ENCODE results near the gene NMRK1.

Gene NMRK1

GRCh38 chr9:75087824-75088645 is at the start of gene NMRK1, which contains the start of gene OSTF1:
NMRK1 (minus strand) TSS chr9:75088155; CDS start chr9:75083115, 5,040 bp downstream.
OSTF1 (plus strand) TSS chr9:75088514; CDS start chr9:75088693, 179 bp downstream.
- peak; percentile 94 for DNase-seq

DNA sequence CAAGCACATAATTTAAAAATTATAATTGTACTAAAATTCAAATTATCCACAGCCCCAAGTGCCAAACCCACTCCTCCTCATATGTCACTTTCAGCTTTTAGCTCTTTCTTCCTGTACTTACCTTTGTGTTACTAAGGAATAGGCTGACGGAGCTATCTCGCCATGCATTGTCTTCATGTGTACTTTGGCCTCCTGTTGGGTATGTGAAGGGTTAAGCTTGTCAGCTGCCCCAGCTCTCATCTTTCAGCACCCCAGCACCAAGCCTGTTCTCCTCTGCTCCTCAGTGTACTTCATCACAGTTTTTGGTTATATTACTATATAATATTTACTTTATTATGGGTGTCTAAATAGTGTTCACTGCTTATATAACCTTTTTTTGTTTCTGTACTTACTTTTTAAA is 46.5 kb upstream of the NMRK1 start:
- DNase-seq: no peak

DNA sequence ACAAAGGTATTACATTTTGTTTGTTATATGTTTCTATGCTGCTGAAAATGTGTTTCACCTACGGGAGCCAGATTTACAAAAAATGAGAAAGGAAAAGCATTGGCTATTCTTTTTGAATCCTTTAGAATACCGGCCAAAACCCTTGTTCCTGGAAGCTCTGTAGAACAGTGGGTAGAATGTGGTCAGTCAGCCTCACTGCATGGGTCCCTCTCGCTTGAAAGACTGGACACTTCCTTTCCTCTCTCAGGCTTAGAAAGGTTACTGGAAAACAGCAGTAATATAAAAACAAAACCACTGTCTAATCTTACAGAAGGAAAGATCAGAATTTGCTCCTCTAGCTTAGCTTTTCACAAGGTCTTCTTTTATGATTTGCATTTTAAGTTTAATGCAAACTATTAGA is 45.4 kb upstream of the NMRK1 start:
- no peak for DNase-seq

GRCh38 chr9:75132244-75132643 is 44.3 kb upstream of the NMRK1 start:
- no peak for DNase-seq

GRCh38 chr9:75131700-75132099 is 43.7 kb upstream of the NMRK1 start:
- DNase-seq: no peak

- DNase-seq: no peak
Measured at GRCh38 chr9:75130621-75131230, 42.8 kb upstream of the NMRK1 start.

- no peak for DNase-seq
Measured at GRCh38 chr9:75130172-75130571, 42.2 kb upstream of the NMRK1 start.

DNA sequence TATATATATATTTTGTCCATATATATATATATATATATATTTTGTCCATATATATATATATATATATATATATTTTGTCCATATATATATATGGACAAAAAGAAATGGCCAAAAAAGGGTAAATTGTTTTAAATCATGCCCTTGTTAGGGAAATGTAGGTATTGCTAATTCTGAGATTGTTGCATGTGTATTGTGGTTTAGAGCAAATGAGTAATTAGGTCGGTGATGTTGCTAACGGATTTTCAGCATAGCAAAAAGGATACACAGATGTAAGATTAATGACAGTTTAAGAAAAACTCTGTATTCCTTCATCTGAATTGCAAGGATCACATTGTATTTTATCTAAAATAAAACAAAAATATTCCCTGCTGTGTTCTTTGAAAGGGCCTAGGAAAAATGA is 40.6 kb upstream of the NMRK1 start:
- no peak for DNase-seq

- no peak for DNase-seq
Measured at GRCh38 chr9:75123696-75124095, 35.7 kb upstream of the NMRK1 start.

GRCh38 chr9:75121914-75122558 is 34.1 kb upstream of the NMRK1 start:
- DNase-seq: no peak

DNA sequence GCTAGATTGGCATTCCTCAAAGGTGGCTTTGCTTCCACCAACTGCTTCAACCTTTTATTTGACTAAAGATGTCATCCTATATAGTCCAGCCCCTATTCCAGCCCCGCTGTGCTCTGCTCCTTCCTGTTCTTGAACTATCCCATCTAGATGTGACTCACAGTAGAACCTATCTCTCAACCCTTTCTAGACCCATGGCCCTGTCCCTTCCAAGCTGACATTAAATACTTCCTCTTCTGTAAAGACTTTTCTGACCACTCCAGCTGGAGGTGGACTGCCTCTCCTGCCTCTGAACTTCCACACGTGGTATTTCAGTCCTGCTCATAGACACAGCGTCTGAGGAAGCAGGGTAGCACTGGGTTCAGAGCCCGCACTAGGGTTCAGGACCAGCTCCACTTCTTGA is 32.7 kb upstream of the NMRK1 start:
- no peak for DNase-seq

GRCh38 chr9:75117564-75117963 is 29.6 kb upstream of the NMRK1 start:
- DNase-seq: no peak

DNA sequence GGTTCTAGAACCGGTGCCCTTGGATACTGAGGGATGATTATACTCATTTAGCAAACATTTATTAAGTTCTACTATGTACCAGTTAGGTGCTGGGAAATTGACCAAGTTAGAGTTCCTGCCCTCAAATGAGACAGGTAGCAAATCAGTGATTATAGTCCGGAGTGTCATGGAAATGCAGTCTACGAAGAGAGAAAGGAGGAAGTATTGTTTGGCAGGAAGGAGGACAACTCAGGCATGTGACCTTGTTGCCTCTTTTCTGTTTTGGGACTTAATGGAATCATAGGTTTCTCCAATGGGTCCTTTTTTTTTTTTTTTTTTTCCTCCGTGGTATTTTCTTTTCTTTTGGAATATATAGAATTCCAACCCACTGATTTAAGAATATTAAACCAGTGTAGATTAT is 28.4 kb upstream of the NMRK1 start:
- no peak for DNase-seq

DNA sequence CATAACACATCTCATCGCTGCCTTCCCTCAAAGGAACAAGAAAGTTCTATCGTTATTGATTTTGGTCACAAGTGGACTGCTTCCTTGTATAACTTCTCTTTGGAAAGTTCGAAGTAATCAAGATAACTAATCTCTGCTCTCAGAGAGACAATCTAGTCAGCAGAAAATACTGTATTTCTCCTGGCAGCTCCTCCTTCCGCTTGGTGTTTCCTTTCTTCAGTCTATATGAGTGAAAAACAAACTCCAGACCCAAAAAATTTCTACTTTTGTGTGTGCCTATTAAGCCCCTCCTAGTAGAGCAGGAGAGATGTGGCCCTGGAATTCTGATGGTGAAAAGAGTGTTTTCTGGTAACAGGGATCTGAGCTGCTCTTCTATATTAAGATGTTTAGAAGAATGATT is 24.8 kb upstream of the NMRK1 start:
- no peak for DNase-seq

DNA sequence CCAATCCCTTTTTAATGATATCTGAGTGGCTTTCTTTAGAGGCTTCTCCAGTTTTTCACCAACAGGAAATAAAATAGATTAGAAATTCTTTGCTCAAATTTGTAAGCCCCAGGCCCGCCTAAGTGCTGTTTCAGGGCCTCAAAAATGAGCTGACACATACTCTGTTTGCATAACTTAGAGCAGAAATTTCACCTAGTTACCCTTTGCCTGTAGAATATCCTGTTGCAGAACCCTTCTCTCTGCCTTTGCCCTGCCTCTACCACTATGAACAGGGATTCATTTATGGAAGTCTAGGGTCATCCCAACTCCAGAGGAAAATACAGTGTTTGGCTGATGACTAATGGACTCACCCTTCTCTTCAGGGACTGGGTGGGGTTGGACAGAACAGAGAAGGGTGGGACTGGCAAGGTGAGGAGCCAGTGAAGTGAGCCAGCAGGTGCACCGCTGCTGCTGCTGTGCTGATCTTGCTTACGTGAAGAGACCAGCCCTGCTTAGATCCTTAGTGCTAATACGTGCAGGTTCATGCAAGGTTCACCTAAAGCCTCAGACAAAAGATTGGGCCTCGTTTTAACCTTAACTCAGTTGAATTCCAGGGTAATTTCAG is 23.2 kb upstream of the NMRK1 start:
- no peak for DNase-seq

DNA sequence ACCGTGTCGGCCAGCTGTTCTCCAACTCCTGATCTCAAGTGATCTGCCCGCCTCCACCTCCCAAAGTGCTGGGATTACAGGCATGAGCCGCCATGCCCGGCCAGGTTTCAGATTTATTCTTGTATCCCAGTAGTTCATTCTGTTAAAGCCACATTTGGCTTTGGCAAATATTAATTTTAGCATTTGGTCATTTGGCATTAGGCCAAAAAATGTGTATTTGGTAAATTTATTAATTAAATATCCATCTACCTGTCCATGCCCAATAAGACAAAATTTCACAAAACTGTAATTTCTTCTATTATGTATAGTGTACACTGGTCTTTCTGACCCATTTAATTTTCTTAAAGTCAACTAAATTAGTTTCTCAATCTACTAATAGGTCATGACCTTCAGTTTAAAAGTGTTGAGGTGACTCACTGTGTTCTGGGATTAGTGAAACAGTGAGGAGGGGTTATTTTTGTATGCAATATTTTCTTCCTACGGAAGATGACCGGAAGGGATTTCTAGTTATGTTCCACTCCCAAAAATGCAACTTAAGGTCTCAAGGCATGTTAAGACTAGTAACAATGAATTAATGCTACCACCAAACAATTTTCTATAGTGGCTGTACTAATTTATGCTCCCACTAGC is 21.4 kb upstream of the NMRK1 start:
- DNase-seq: no peak

GRCh38 chr9:75108571-75108970 is 20.6 kb upstream of the NMRK1 start:
- DNase-seq: no peak

DNA sequence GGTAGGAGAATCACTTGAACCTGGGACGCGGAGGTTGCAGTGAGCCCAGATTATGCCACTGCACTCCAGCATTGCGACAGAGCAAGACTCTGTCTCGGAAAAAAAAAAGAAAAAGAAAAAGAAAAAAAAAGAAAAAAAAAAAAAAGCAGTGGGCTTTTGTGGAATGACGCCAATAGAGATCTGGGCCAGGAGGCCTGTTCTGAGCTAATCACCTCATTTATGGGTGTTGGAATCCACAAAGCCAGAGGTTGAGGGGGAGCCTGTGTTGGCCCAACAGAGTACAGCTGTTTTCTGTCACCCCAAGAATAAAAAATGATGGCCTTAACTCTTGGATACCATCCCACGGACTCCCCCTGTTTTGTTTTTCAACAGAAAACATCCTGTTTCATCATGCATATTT is 18.9 kb upstream of the NMRK1 start:
- no peak for DNase-seq

DNA sequence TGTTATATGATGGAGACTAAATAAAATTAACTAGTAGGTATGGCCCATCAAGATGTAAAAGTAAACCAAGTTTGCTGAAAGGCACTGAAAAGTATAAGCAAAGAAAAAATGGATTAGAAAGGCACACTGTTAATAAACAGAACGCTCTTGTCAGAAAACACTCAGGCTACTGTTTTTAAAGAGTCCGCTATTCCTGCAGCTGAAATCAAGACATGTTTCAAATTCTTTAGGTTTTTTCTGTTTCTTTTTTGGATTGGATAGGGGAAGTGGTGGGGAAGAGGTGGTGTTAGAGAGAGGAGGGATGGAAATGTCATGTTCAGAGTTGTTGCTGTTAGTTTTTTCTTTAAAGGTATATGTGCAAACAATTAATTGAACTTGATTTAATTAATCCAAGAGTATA is 17.9 kb upstream of the NMRK1 start:
- DNase-seq: no peak

DNA sequence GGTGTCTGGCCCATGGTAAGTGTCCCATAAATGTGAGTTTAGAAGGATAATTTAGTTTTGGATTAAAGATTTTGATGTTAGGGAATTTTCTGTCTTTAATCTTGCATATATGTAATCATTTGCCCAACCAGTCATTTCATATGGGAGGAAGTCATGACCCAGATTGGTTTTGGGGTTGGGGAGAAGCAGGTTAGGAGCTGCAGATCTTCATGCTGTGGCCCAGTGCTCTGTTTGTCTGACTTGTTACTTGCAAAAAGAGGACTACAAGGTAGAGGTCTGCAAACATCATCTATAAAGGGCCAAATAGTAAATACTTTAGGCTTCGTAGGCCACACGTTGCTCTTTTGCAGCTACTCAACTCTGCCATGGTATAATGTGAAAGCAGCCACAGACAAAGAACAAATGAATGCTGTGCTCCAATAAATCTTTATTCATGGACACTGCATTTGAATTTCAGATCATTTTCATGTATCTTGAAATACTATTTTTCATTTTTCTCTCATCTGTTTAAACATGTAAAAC is 17.1 kb upstream of the NMRK1 start:
- no peak for DNase-seq

DNA sequence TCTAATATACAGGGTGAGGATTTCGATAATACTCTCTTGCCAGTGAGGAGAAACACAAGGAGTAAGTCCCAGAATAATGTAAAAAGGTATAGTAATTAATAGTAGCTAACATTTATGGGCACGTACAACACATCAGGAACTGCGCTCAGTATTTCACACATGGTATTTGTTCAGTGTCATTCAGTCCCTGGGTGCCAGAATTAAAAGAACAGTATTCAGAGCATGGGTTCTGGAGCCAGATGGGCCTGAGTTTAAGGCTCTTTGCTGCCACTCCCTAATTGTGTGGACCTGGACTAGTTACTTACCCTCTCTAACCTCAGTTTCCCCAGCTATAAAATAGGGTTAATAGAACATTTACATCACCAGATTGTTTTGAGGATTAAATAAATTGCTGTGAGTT is 16.7 kb upstream of the NMRK1 start:
- no peak for DNase-seq

DNA sequence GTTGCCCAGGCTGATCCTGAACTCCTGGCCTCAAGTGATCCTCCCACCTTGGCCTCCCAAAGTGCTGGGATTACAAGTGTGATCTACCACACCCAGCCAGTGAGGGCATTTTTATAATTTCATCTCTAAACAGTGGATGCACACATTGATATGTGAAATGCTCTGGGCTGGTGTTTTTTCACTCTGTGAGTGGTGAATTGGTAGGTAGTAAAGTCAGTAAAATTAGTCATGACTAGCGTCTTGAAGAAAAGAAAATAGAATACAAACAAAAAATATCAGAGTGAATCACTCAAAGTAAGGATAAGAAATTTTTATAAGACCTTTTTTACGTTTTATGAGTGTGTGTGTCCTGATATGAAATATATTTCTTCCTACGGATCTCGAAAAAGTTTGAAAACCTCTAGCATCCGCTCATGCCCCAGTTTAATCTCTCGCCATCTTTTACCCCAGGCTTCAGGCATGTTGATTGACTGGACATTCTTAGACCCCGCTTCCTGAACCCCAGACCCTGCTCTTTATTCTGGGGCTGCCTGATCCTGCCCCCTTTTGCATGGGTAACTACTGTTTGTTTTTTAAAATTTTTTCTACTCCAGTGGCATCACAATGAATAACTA is 14.3 kb upstream of the NMRK1 start:
- DNase-seq: no peak

All from activated CD4-positive, CD25-positive, alpha-beta regulatory T cell treated with anti-CD3 and anti-CD28 coated beads, Interleukin-2, amount 50 U/mL, for 72 hours (primary cell).